A549 treated with CpdA at 1 μM for 4 hours (cell line): ENCODE data around the gene PAN3. TPM values are rescaled to one million over a fixed set of nuclear protein-coding genes. Genes with fewer than 3 reads are reported as not detected.

Experiments used
- total RNA-seq: library from RNA; stranded (reverse); fragments of 200-300 nt; extraction: Qiagen RNA extraction; gene quantifications from 5 replicates; pipeline ENCODE4 v1.2.3, GENCODE V29; 2022; ENCODE audit warnings: low read depth

The PAN3 gene
- total RNA-seq, result 7.3 to 8.8 TPM (median 8.3 TPM) in 5 replicates

GRCh38 chr13:28138012-28138755 lies at the start of gene PAN3:
TSS of gene PAN3 (plus strand) at chr13:28138545. CDS start at chr13:28138658, 113 bp downstream.

GRCh38 chr13:28100150-28101121 lies 37.9 kb upstream of the PAN3 start, which contains the start of gene FLT3:
TSS of gene FLT3 (minus strand) at chr13:28100576. CDS start at chr13:28100510, 66 bp downstream.

Other genes starting within 250 kb of the PAN3 start
- gene PDX1, start 218.5 kb upstream of the PAN3 start, total RNA-seq, result 0.07 to 0.09 TPM (median 0.08 TPM) in 3 of 5 replicates, not detected in the others
- 0.79 to 1.9 TPM (median 1.1 TPM) in 5 replicates for gene CDX2, start 169.2 kb upstream of the PAN3 start, total RNA-seq
- gene URAD, start 149.9 kb upstream of the PAN3 start, total RNA-seq, result not detected in 5 replicates
- gene FLT3, start 38.0 kb upstream of the PAN3 start, total RNA-seq, result not detected in 5 replicates